Fibroblast of gingiva (primary cell): ENCODE data around the gene RAPGEF5.

ENCODE experiments used
- DNase-seq: peaks from one replicate; pipeline ENCODE4 v3.0.0-alpha.2; 2011; ENCODE audit warnings: low read depth

The RAPGEF5 gene

GRCh38 chr7:22356701-22357310, at the start of gene RAPGEF5:
RAPGEF5 (minus strand) TSS chr7:22357154; CDS start chr7:22357060, 94 bp downstream.
- DNase-seq = no peak

GRCh38 chr7:22406715-22407114, 49.8 kb upstream of the RAPGEF5 start:
- no peak for DNase-seq

GRCh38 chr7:22404421-22405023, 47.6 kb upstream of the RAPGEF5 start:
- DNase-seq = no peak

GRCh38 chr7:22403344-22403743, 46.4 kb upstream of the RAPGEF5 start:
- DNase-seq = no peak

GRCh38 chr7:22402250-22402649, 45.3 kb upstream of the RAPGEF5 start:
- DNase-seq = no peak

- DNase-seq = no peak
Measured at GRCh38 chr7:22400936-22401553, 44.1 kb upstream of the RAPGEF5 start.

GRCh38 chr7:22400150-22400814, 43.3 kb upstream of the RAPGEF5 start:
- no peak for DNase-seq

GRCh38 chr7:22399546-22399945, 42.6 kb upstream of the RAPGEF5 start:
- DNase-seq = no peak

- DNase-seq = no peak
Measured at GRCh38 chr7:22399091-22399490, 42.1 kb upstream of the RAPGEF5 start.

GRCh38 chr7:22397981-22398380, 41.0 kb upstream of the RAPGEF5 start:
- DNase-seq = peak; percentile 7

GRCh38 chr7:22395222-22395621, 38.3 kb upstream of the RAPGEF5 start:
- DNase-seq = no peak

GRCh38 chr7:22394739-22395138, 37.8 kb upstream of the RAPGEF5 start:
- DNase-seq = no peak

GRCh38 chr7:22393913-22394729, 37.2 kb upstream of the RAPGEF5 start:
- peak; percentile 39 for DNase-seq

- no peak for DNase-seq
Measured at GRCh38 chr7:22390516-22390915, 33.6 kb upstream of the RAPGEF5 start.

GRCh38 chr7:22389892-22390291, 32.9 kb upstream of the RAPGEF5 start:
- DNase-seq = no peak

- peak; percentile 87 for DNase-seq
Measured at GRCh38 chr7:22387583-22387982, 30.6 kb upstream of the RAPGEF5 start.

- no peak for DNase-seq
Measured at GRCh38 chr7:22386865-22387264, 29.9 kb upstream of the RAPGEF5 start.

- no peak for DNase-seq
Measured at GRCh38 chr7:22386206-22386858, 29.4 kb upstream of the RAPGEF5 start.

- DNase-seq = no peak
Measured at GRCh38 chr7:22385326-22385725, 28.4 kb upstream of the RAPGEF5 start.

GRCh38 chr7:22380333-22380732, 23.4 kb upstream of the RAPGEF5 start:
- no peak for DNase-seq

GRCh38 chr7:22378199-22378980, 21.4 kb upstream of the RAPGEF5 start:
- no peak for DNase-seq
